HG03139 (cell line): ENCODE measurements around the gene CDC42.
A peak's percentile ranks its signal among the peaks of the same experiment; 100 is the strongest.

Source experiments
- ATAC-seq: cut with Tn5 transposase; IDR thresholded peaks from one replicate; pipeline ENCODE4 v1.9.1; 2021; ENCODE audit not compliant: unreplicated experiment

CDC42 gene

DNA sequence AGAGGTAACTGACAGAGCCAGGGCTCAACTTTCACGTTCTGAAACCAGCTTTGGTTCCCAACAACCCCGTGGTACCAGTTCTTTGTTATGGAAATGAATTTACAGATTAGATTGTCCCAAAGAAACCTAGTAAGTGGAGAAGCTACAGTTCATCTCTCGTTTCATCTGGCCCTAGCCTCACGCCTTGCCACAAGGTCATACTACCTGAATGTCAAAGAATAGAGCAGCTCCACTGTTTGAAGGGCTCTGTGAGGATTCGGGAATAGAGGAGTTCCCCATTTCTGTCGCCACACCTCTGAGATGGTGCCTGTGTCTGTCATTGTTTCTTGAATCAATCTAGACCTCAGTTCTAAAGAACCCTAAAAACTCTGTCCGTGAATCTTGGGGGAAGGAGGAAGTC is 15.0 kb upstream of the CDC42 start:
- ATAC-seq, result no peak

DNA sequence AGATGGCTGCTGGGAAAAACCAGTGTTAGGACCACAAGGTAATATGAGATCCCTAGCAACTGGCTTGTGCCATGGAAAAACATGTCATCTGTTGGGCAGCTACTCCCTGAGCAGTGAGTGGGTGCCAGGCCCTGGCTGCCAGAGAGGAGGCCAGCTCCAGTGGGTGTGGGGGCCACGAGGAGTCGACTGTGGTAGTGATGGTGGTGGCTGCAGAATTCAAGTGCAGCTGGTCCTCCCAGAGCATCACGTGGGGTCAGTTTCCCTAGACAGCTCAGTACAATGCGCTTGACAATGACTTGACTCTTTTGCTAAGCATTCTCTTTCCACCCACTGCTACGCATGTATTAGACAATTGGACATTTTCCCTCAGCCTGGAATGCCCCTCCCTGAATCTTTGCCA is 14.5 kb upstream of the CDC42 start:
- ATAC-seq, result no peak

DNA sequence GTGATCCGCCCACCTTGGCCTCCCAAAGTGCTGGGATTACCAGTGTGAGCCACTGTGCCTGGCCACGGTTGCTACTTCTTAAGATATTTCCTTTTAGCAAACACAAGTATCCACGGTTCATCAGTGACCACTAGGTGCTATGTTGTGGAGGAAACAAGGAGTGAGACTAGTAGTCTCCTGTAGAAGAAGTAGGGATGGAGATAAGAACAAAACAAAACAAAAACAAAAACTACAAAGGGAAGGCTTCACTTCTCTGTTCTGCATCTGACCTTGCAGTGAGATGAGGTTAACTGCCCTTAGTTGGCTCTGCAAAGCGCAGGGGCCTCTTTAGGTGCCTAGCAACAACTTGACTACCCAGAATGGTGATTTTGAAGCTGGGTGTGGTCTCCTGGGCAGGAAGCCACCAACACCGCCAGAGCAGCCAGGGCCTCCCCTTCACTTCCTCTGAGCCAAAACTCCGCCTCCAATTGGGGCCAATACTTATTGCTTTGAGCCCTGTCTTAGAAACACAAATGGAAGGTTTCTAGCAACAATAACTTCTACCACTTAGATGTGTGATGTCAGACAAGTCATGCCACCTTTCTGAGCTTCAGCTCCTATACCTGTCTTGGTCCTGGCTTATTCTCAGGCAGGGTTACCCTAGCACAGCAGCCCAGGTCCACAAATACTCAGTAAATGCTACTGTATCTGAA is 12.8 kb upstream of the CDC42 start:
- peak; percentile 95 for ATAC-seq

DNA sequence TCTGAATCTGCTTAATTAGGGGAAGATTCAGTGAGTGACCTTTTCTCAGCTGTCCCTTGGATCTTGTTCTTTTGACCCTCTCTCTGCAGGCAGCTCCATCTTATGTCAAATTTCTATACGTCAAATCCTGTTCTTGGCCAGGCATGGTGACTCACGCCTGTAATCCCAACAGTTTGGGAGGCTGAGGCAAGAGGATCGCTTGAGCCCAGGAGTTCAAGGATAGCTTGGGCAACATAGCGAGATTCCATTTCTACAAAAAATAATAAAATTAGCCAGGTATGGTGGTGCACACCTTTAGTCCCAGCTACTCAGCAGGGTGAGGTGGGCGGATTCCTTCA is 12.3 kb upstream of the CDC42 start:
- ATAC-seq, result no peak

DNA sequence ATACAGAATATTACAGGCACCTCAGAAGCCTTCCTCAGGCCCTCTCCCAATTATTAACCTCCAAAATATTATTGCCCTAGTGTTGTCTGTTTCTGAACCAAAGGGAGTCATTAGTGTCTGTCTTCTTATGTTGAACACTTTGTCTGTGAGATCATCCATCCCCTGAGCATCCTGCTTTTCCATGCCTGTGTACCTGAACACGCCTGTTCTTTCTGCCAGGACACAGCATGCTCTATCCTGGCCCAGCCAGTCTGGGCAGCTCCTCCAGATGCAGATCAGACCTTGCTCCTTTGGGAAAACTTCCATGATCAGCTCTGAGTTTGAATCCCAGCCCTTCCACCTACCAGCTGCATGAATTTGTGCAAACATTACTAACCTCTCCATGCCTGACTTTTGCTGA is 11.0 kb upstream of the CDC42 start:
- ATAC-seq, result no peak

DNA sequence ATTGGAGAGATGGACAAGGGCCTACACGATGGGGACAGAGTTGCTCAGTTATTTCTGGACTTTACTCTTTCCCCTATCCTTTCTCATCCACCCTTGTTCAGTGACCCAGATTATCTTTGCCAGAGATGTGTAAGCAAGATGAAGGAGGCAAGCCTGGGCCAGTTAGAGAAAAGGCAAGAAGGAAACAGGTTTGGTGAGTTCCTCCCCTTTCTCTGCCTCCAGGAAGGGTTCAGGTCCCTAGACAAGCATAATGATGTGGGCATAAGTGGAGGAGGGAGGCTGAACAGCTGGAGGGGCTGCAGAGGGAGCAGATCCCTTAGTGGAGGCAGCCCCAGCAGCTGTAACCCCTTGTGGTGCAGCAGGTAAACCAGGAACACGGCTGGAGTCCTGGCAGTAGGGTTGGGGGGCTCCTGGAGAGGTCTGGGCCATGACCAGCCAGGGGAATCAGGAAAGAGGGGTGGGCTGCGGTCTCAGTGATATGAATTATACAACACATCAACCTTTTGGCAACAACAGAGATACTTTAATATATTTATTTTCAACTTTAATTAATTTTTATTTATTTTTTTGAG is 9.2 kb upstream of the CDC42 start:
- ATAC-seq, result no peak

DNA sequence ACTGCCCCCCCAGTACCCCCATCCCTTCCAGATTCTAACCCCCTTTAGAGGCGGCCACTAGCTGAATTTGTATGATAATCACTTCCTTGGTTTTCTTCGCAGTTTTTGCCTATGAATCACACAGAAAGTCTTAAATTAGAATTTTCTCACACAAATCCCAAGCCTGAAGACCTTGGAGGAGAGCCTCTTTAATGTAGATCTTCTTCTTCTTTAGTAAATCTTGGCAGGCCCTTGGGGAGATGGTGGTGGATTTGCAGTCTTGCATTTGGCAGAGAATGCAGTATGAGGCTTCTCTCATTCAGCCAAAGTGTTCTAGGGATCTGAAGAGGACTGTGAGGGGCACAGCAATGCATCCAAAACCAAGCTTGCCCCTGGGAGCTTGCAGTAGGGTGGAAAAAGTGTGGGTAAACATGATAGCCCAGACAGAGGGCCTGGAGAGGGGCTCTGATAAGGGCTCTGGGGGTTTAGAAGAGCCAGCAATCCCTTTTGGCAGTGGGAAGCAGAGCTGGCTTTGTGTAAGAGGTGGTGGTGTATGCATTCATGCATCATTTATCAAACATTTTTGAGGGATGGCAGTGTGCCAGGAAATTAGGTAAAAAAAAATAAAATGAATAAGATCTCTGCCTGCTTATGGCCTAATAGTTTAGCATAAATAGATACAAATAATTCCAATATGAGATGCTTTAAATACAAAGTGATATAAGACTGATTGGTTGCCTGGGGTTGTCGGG is 7.7 kb upstream of the CDC42 start:
- ATAC-seq, result no peak

DNA sequence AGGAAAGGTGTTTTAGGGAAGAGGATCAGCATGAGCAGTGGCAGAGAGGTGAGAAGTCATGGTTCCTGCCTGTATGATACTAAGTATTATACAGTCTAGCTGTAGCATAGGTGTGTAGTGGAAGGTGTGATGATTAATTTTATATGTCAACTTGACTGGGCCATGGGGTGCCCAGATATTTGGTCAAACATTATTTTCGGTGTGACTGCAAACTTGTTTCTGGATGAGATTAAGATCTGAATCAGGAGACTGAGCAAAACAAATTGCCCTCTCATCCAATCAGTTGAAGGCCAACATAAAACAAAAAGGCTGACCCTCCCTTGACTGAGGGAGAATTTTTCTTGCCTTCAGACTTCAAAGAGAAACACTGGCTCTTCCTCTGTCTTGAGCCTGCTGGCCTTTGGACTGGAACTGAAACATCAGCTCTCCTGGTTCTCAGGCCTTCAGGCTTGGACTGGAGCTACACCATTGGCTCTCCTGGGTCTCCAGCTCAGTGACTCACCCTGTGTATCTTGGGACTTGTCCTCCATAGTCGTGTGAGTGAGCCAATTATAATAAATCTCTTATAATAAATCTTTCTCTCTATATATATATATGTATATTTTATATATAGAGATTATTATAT is 6.8 kb upstream of the CDC42 start:
- no peak for ATAC-seq

DNA sequence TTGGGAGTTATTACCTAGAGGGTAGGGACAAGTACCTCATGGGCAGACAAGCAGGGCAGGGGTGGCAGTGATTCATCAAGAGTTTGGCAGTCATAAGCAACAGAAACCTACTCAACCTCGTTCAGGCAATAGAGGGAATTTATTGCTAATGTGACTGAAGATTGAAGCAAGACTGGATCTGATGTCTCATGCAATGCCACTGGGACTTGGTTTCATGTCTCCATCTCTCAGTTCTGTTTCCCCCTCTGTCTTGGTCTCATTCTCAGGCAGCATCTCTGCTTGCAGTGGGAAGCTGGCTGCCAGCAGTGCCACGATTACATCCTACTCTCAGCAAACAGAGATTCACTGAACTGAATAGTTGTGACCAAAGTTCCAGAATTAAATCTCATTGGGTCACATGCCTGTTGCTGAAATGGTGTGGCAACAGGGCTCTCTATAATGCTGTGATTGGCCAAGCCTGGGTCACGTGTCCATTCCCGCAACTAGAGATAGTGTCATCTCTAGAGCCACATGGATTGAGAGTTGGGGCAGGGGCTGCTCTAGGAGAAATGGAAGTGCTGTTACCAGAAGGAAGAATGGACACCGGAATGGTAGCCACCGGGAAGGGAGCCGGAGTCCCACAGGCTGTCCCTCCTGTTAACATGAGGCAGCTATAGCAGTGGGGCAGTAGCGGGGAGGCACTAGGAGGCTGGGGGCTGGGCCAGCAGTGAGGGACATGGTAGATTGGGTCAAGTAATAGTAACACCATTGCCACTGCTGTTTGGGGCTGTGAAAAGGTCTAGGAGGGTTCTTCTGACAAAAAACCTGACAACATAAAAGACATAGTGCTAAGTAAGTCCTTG is 3.9 kb upstream of the CDC42 start:
- no peak for ATAC-seq

DNA sequence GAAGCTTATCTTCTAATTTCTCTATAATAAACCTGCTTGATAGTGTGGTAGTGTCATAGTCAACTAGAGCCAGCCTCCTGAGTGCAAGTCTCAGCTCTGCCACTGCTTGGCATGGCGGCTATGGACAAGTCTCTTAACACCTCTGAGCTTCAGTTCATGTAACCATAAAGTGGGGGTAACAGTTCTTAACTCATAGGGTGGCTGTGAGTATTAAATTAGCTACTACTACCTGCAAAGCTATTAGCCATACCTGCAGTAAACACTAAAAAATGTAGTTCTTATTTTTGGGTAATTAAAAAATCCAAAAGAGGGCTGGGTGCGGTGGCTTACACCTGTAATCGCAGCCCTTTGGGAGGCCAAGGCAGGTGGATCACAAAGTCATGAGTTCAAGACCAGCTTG is 2.2 kb upstream of the CDC42 start:
- no peak for ATAC-seq

DNA sequence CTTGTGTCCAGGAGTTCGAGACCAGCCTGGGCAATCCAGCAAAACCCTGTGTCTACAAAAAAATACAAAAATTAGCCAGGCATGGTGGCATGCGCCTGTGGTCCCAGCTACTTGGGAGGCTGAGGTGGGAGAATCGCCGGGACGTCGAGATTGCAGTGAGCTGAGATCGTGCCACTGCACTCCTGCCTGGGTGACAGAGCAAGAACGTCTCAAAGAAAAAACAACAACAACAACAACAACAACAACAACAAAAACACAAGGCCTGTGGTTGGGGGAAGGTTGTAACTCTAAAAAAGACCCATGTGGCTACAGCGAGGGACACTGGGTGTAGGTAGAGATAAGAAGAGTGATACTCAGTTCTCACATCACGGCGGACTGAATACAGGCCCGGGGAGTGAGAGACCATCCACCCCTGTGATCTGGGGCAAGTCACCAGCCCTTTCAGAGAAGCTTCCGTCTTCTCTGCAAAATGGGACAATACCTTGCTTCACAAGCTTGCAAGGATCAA is 848 bp upstream of the CDC42 start:
- no peak for ATAC-seq

DNA sequence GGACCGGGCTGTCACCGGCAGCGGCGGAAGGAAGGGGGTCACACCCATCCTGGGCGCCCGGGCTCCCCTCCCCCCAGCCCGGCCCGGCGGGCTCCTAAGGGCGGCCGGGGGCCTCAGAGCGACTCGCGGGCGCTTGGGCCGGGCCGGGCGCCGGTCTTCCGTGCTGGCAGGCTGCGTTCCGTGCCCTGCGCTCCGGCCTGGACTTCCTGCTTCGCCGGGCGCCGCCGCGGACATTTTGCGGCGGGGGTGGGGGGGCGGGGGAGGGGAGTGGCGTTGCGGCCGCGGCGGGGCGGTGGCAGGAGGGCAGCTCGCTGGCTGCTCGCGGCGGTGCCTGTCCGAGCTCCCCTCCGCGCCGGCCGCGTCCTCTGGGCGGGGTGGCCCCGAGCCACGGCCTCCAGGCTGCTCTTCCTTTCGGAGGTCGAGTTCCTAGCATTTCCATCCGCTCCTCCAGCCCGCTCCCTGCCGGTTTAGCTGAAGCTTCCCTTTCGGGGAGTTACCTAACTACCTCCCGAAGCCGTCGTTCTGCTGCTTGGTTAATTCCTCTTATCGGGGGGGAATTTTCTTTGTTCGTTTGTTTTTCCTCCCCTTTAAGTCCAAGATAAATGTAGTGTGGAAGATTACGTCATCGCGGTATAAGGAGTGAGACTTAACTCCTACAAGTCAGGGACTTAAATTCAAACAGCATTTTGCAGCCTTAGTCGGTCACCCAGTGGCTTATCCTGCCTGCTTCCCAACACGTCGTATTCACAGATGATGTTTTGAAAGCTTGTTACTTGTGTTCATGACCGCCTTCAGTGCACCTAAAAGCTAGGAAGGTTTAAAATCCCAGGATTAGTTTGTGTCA is 730 bp downstream of the CDC42 start:
- ATAC-seq, result peak; percentile 31

DNA sequence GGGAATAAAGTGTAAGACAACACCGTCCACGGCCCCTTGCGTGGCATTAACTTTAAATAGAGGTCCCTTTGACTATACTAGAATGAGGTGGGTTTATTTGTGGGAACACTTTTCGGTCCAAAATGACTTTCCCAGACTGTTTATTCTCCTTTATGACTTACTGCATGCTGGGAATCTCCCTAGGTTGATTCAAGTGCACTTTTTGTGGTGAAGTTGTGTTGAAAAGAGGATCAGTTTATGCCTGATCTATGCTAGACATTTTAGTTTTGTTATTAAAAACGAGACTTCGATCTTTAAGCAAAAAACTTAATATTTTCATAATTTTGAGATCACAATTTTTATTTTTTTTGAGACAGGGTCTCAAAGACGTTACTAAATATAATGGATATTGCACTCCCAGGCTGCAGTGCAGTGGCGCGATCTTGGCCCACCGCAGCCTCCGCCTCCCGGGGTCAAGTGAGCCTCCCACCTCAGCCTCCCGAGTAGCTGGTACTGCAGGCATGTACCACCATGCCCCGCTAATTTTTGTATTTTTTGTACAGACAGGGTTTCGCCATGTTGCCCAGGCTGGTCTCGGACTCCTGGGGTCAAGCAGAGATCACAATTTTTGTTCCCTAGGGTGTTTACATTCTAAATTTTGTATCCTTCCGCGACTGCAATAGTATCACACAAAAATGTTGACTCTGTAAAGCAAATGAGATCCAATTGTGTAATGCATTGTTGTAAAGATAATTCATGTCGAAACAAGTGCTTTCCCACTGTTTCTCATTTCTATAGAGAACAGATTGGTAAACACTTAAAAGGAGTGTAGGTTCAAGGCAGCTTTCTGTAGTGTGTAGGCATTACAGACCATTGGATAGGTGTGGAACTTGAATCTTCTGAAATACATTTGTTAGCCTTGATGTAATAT is 1.6 kb downstream of the CDC42 start:
- ATAC-seq, result no peak

DNA sequence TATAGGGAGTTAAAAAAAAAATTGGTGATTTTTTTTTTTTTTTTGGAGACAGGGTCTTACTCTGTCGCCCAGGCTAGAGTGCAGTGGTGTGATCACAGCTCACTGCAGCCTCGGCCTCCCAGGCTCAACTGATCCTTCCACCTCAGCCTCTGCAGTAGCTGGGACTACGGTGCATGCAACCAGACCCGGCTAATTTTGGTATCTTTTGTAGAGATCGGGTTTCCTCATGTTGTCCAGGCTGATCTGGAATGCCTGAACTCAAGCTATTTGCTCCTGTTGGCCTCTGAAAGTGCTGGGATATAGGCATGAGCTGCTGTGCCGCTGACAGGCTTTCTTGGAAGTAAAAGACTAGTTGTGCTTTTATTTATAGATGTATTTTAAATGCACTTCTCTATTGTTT is 3.0 kb downstream of the CDC42 start:
- no peak for ATAC-seq

DNA sequence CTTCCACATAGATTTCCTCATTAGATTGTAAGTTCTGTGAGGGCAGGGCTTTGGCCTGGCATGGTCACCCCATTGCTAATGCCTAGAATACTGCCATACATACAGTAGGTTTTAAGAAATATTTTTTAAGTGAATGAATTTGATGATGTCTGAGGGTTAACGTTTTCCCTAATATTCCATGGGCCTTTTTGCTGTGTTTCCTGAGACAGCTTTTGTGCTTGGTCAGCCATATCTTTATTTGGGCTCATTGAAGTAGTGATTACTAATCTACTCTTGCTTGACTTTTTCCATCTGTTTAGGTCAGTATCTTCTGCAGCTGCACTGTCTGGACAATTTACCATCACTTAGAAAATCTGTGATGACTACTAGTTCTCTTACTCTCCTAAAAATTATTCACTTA is 3.5 kb downstream of the CDC42 start:
- no peak for ATAC-seq

DNA sequence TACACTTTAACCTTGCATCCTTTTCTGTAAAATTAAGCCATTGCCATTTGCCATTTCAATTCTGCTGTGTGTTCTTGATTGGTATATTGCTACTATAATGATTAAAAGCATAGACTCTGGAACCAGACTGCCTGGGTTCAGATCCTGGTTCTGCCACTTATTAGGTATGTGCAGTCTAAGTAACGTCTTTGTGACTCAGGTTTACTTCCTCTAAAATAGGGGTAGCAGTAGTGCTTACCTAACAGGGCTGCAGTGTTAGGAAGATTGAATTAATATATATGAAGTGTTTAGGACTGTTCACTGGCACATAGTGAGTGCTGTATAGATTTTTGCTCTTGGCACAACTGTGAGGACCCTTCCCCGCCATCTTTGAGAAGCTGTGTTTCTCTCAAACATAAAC is 4.4 kb downstream of the CDC42 start:
- no peak for ATAC-seq

DNA sequence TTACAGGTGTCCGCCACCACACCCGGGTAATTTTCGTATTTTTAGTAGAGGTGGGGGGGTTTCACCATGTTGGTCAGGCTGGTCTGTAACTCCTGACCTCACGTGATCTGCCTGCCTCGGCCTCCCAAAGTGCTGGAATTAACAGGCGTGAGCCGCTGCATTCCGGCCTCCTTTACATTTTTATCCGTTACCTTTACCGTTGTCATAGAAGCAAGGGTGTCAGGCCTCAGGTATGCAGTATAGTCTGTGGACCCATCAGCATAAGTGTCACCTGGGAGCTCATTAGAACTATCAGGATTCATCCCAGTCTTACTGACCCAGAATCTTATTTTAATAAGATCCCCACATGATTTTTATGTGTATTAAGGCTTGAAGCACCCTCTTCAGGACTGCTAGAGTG is 5.4 kb downstream of the CDC42 start:
- ATAC-seq, result no peak

DNA sequence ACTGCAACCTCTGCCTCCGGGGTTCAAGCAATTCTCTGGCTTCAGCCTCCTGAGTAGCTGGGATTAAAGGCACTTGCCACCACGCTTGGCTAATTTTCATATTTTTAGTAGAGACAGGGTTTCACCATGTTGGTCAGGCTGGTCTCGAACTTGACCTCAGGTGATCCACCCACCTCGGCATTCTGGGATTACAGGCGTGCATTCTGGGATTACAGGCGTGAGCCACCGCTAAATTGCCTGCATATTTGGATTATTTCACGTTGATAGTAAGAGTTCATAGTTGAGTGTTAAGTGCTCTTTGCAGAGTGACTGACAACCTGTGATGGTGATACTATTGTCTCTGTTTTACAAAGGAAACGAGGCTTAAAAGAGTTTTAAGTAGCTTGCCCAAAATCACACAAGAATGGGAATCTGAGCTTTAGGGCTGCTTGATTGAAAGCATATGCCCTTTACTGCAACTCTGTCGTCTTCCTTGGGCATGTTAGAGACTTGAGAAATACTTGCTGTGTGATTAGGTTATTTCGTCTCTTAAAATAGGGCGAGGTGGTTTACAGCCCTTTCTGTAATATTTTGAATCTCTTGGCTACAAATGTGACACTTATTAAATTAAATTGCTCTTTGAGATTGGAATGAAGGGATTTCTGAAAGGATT is 12.4 kb downstream of the CDC42 start:
- no peak for ATAC-seq

DNA sequence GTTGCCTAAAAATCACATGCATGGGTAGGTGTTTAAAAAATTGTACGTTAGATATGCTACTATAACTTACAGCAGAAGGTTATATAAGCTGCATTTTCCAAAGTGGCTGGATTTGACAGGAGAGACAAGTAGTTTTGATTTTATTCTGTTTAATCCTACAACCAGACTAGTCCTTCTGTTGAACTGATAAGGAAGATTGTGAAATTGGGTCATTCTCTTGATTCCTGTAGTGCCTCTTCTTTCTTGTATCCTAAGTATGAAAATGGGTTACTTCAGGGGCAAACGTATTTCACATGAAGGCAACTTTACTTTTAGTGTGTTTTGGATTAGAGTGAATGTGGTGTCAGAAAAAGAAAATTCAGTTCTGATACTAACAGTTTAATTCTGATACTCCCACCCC is 19.0 kb downstream of the CDC42 start:
- no peak for ATAC-seq
